ENCODE data around the gene OGFOD3.

Gene OGFOD3

DNA sequence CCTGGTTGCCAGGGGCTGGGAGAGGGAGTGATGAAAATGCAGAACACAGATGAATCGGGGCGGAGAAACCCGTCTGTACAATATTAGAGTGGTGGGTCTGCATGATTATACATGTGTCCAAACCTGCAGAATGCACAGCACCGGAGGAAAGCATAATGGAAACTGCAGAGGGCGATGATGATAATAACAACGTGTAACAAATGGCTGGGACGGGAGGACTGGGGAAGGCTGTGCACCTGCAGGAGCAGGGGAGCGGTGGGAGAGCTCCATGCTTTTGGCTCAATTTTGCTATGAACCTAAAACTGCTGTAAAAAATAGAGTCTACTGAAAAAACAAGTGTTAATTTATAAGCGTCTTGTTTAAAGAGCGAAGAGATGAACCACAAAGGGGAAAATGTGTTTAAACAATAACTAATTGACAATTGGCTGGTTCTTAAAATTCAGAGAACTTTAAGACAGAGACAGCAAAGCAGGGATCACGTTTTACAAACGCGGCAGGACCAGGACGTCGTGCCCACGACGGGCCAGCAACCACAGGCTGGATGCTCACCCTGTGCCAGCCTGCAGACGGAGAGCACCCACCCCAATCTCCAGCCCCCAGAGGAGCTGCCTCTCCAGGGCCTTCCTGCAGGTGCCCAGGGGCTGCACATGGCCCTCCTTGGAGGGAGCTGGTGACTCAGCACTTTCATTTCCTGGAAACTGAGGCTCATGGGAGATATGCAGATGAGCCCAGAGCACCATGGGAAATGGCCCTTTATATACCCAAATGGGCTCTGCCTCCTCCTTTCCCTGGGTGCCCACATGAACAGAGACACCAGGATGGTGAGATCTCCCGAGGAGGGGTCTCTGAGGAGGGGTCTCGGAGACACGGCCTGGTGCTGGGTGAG lies 59.7 kb downstream of the OGFOD3 start, which contains the start of gene TEX19:
TEX19 (plus strand) TSS at position 783 of the 886 bp plus-strand sequence. CDS start 2,904 bp downstream, outside the sequence.
- H3K4me3 ChIP-seq (ENCODE audit: low read length) = no peak within 1 kb of the TSS
- DNase-seq (ENCODE audit: low read depth) = no peak
- TF ChIP-seq, protein P1, sequence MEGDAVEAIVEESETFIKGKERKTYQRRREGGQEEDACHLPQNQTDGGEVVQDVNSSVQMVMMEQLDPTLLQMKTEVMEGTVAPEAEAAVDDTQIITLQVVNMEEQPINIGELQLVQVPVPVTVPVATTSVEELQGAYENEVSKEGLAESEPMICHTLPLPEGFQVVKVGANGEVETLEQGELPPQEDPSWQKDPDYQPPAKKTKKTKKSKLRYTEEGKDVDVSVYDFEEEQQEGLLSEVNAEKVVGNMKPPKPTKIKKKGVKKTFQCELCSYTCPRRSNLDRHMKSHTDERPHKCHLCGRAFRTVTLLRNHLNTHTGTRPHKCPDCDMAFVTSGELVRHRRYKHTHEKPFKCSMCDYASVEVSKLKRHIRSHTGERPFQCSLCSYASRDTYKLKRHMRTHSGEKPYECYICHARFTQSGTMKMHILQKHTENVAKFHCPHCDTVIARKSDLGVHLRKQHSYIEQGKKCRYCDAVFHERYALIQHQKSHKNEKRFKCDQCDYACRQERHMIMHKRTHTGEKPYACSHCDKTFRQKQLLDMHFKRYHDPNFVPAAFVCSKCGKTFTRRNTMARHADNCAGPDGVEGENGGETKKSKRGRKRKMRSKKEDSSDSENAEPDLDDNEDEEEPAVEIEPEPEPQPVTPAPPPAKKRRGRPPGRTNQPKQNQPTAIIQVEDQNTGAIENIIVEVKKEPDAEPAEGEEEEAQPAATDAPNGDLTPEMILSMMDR (conservative IDR thresholded peaks at IDR 0.05; ENCODE audit: low read depth, low read length) = no peak

DNA sequence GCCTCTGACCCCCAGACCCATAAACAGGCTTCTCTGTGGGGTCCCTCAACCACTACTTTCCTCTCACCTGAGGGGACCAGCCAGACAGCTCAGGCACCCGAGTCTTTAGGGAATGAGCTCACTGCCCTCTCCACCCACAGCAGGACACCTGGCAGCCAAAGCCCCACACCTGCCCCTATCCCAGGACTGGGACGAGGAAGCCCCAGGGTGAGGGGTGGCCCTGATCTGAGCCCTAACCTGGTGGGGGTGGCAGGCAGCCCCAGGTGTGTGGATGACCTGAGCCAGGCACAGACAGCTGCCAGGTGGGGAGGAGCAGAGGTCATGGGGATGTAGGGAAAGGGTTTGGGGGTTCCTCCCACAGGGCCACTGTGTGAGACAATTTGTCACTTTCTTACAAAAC lies 61.0 kb downstream of the OGFOD3 start:
- TF ChIP-seq, protein P1 (conservative IDR thresholded peaks at IDR 0.05; ENCODE audit: low read depth, low read length) = no peak
- no peak overlapping the region for H3K4me3 ChIP-seq (ENCODE audit: low read length)
- no peak for DNase-seq (ENCODE audit: low read depth)

DNA sequence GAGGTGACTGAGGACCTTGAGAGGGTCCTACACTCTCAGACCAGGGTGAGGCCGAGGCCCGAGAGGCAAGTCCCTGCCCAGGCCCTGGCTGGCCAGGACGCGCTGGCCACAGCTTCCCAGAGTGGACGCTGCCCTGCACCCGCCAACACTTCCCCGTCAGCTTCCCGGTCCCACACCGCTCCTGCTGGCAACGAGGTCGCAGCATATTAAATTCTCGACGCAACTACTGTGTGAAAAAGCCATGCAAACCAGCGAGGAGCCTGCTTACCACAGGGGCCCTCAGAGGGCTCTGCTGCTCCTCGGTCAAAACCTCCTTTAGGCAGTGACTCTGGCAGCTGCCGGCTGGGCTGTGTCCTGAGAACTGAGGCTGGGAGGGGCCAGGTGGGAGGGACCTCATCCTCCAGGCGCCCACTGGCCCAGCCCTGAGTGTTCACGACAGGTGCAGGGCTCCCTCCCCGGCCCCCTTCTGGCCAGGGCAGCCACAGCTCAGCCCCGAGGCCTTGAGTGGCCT lies 61.5 kb downstream of the OGFOD3 start:
- no peak for DNase-seq (ENCODE audit: low read depth)
- TF ChIP-seq, protein P1 (conservative IDR thresholded peaks at IDR 0.05; ENCODE audit: low read depth, low read length) = peak; percentile 2
- no peak overlapping the region for H3K4me3 ChIP-seq (ENCODE audit: low read length)

DNA sequence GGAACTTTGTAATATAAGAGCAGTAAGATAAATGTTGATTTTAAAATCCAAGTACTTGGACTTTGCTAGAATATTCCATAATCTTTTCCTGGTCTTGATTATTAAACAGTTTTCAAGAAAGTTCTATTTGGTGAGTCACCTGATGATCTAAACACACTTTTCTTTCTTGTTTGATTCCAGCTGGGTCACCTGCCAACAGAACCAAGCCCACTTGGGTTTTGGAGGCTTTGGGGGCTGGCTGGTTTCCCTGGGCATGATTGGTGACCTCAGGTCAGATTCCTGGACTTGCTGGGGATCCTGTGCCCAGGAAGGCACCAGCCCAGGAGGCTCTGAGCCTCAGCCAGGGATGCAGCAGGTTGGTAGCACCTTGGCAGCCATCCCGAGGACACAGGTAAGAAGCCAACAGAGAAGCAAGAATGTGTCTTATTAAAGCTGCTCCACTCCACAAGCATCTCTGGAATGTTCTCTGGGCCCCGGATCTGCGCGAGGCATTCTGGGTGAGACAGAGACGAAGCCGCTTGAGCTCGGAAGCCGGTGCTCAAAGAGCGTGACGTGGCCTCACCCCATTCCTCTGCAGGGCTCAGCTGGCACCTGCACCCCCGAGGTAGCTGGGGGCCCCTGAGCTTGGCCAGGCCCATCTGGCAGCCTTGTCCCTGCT lies 62.5 kb downstream of the OGFOD3 start:
- TF ChIP-seq, protein P1 (conservative IDR thresholded peaks at IDR 0.05; ENCODE audit: low read depth, low read length) = no peak
- DNase-seq (ENCODE audit: low read depth) = peak; percentile 53
- no peak overlapping the region for H3K4me3 ChIP-seq (ENCODE audit: low read length)

DNA sequence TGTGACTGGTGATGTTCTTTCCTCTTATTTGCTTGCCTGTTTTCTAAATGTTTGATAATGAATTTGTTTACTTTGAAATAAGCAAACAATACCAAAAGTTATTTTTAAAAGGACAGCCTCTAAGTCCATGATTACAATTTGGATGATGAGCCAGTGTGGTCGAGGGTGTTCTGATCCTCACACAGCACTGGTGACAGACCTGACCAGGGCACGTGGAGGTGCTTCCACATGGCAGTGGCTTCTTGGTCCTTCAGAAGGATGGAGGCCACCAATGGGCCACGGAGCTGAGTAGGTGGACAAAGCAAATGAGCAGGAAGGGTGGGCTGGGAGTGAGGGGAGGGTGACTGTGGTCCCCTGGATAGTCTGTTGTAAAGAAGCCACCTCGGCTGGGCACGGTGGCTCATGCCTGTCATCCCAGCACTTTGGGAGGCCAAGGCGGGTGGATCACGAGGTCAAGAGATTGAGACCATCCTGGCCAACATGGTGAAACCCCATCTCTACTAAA lies 63.5 kb downstream of the OGFOD3 start:
- H3K4me3 ChIP-seq (ENCODE audit: low read length) = no peak overlapping the region
- DNase-seq (ENCODE audit: low read depth) = no peak
- TF ChIP-seq, protein P1 (conservative IDR thresholded peaks at IDR 0.05; ENCODE audit: low read depth, low read length) = no peak

DNA sequence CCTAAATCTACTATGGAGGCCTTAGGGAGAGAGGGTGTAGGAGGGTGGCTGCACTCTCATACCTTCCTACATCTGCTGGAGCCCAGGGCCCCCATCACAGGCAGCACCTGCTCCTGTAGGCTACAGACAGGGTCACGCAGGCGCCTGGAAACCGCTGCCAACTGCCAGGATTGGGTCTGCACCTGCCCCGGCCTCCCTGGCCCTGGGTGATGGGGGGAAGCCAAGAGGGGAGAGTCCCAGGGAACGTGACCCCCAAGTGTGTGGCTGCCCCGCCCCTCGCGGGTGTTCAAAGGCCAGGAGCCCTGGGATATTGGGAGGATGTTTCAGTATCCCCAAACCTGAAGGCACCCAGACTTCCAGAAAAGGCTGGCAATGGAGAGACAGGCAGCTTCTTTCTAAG lies 64.9 kb downstream of the OGFOD3 start:
- TF ChIP-seq, protein P1 (conservative IDR thresholded peaks at IDR 0.05; ENCODE audit: low read depth, low read length) = no peak
- H3K4me3 ChIP-seq (ENCODE audit: low read length) = no peak overlapping the region
- no peak for DNase-seq (ENCODE audit: low read depth)

Measured in retinal pigment epithelial cell (primary cell).